AG04450 (cell line): ENCODE results near the gene CACNA2D3. TPM values are rescaled to one million over a fixed set of nuclear protein-coding genes. Genes with fewer than 3 reads are reported as not detected.

ENCODE experiments used
- CTCF ChIA-PET: fragments of 300-600, 350-600 bp; formaldehyde crosslinking; extraction: SDS; loops from one replicate; lab custom pipeline; 2022; ENCODE audit warnings: antibody characterized with exemption, inconsistent platforms; lab: Charles Lee
- POLR2A ChIA-PET: fragments of 350-600 bp; formaldehyde crosslinking; extraction: SDS; loops from one replicate; lab custom pipeline; 2021; ENCODE audit warnings: antibody characterized with exemption, inconsistent platforms; lab: Yijun Ruan, JAX
- DNase-seq: peaks from one replicate; pipeline ENCODE4 v3.0.0-alpha.2; 2011; ENCODE audit warnings: low read depth, low spot score
- H3K27ac ChIP-seq: one replicate; pipeline ENCODE4 v1.5.1; 2012; ENCODE audit warnings: low read depth, low read length, control low read depth
- H3K27me3 ChIP-seq: one replicate; pipeline ENCODE4 v1.6.0; 2012; ENCODE audit warnings: low read length; ENCODE audit not compliant: control insufficient read depth, insufficient read depth
- H3K4me3 ChIP-seq: 2 replicates; pipeline ENCODE4 v1.5.1; 2011; ENCODE audit warnings: mild to moderate bottlenecking, low read depth, low read length, control low read depth
- H3K9me3 ChIP-seq: 2 replicates; pipeline ENCODE4 v1.5.1; 2012; ENCODE audit warnings: low read length; ENCODE audit not compliant: control insufficient read depth, insufficient read depth
- polyA plus RNA-seq: library from polyadenylated mRNA; depleted of rRNA; stranded (reverse); fragments of >200 nt; gene quantifications from 2 replicates; pipeline ENCODE4 v1.2.3, GENCODE V29; 2011
- TF ChIP-seq, protein P1 (sequence below): IDR thresholded peaks from 2 replicates; pipeline ENCODE4 v1.5.1; 2011; ENCODE audit warnings: low read depth, low read length, control low read depth, inconsistent platforms

CACNA2D3 gene
- polyA plus RNA-seq, 1 experiment = 0.32 TPM

DNA sequence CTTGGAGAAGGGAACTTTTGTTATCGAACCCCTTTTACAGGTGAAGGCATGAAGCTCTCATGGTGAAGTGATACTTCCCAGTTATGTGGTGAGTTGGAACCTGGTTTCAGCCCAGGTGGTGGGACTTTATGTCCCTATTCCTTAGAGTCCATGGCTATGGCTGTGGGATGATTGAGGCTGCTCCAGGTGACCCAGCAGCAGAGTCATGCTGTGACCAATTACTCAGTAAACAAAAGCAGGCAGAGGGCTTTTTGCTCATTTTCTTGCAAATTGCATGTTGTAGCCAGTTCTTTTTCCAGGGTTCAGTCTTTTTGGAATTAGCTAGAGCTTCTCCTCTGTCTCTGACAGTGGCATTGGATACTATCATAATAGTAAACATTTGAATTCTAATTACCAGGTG is 70.7 kb downstream of the CACNA2D3 start:
- TF ChIP-seq, protein P1, sequence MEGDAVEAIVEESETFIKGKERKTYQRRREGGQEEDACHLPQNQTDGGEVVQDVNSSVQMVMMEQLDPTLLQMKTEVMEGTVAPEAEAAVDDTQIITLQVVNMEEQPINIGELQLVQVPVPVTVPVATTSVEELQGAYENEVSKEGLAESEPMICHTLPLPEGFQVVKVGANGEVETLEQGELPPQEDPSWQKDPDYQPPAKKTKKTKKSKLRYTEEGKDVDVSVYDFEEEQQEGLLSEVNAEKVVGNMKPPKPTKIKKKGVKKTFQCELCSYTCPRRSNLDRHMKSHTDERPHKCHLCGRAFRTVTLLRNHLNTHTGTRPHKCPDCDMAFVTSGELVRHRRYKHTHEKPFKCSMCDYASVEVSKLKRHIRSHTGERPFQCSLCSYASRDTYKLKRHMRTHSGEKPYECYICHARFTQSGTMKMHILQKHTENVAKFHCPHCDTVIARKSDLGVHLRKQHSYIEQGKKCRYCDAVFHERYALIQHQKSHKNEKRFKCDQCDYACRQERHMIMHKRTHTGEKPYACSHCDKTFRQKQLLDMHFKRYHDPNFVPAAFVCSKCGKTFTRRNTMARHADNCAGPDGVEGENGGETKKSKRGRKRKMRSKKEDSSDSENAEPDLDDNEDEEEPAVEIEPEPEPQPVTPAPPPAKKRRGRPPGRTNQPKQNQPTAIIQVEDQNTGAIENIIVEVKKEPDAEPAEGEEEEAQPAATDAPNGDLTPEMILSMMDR = no peak
- DNase-seq = no peak
- H3K27me3 ChIP-seq = no peaks in the 10 kb centered on the region
- CTCF ChIA-PET = no interaction called here
- no peak overlapping the region for H3K27ac ChIP-seq
- peaks cover 5% of the 10 kb centered on the region; the same call in 1 of the 2 replicates for H3K9me3 ChIP-seq
- POLR2A ChIA-PET = no interaction called here
- no peak overlapping the region for H3K4me3 ChIP-seq

DNA sequence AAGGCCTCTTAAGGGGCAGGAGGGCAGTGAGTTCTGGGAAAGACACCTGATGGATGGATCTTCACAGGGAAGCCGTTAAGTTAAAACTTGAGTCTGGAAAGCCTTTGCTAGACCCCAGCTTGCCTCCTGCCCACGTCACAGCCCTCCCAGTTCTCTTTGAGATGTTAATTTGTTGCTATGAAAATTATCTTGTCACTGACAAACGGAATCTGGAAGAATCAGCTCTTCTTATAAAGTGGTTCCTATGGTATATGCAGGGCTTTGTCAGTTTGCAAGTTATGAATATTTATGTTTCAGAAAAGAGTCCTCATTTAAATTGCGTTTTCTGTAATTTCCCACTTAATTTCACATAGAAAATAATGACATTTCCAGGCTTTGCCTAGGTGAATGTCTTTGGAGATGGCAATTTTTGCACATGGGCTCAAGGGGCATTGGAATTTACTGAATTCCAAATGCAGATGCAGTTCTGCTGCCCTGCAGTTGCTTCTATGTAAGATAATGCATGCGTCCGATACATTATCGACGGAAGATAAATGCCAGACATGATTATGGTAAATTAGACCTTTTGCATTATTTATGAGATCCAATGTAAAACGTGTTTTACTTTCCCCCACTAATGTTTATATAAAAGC is 74.1 kb downstream of the CACNA2D3 start:
- CTCF ChIA-PET = no interaction called here
- TF ChIP-seq, protein P1 = no peak
- peaks cover 6% of the 10 kb centered on the region for H3K9me3 ChIP-seq
- no peak for DNase-seq
- H3K27me3 ChIP-seq = no peaks in the 10 kb centered on the region
- no peak overlapping the region for H3K4me3 ChIP-seq
- POLR2A ChIA-PET = no interaction called here
- no peak overlapping the region for H3K27ac ChIP-seq

DNA sequence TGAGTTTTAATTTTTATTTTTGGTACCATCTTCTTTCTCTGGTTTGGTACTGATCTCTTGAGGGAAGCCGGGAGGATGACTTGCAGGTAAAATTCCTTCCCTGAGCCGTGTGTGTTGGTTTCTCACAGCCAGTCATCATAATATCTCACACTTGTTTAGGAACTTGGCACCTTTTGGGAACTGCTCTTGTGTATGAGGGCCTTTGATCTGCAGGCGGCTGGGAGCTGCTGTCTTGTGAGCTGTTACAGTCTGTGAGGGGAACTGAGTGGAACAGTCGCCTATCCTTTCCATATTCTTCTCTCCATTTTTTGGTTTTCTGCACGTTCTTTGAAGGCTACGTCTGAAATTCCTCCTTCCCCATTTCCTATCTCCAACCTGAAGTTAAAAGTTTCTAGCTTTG is 75.2 kb downstream of the CACNA2D3 start:
- peaks cover 4% of the 10 kb centered on the region for H3K9me3 ChIP-seq

DNA sequence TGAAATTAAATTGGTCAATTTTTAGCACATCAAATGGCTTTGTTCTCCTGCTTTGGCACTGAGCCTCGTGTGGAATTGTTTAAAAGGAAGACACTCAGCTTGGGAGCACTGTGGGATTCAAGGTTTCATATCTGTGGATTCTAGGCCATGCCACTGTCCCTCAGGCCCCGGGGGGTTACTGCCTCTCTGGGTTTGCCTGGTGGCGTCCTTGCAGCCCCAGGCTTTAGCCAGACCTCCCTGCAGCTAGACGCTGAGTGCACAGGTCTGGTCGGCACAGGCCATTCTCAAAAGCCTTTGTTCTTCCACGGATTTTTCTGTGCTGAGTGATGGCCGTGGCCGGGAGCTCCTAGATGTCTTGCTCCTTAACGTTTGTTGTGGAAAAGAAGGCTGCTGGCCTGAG is 76.2 kb downstream of the CACNA2D3 start:
- DNase-seq = no peak
- Histone ChIP-seq H3K27ac (no peak overlapping the region), H3K27me3 (no peaks in the 10 kb centered on the region), H3K9me3 (peaks cover 5% of the 10 kb centered on the region), H3K4me3 (no peak overlapping the region)
- POLR2A ChIA-PET = no interaction called here
- CTCF ChIA-PET = no interaction called here
- TF ChIP-seq, protein P1 = no peak

More for the DNA sequence above, 75.2 kb downstream of the CACNA2D3 start:
- no peaks in the 10 kb centered on the region for H3K27me3 ChIP-seq
- ChIA-PET POLR2A (no interaction called here), CTCF (no interaction called here)
- TF ChIP-seq, protein P1 = no peak
- H3K4me3 ChIP-seq = no peak overlapping the region
- DNase-seq = no peak
- no peak overlapping the region for H3K27ac ChIP-seq

GRCh38 chr3:54202054-54202453 is 79.7 kb downstream of the CACNA2D3 start:
- DNase-seq = no peak
- no peaks in the 10 kb centered on the region for H3K27me3 ChIP-seq
- no peak overlapping the region for H3K4me3 ChIP-seq
- H3K9me3 ChIP-seq = peaks cover 9% of the 10 kb centered on the region
- ChIA-PET CTCF (no interaction called here), POLR2A (no interaction called here)
- TF ChIP-seq, protein P1 = no peak
- H3K27ac ChIP-seq = no peak overlapping the region
